ENCODE measurements around the gene SACM1L. TPM values are rescaled to one million over a fixed set of nuclear protein-coding genes. Genes with fewer than 3 reads are reported as not detected.

Gene SACM1L
- total and polyA plus RNA-seq, 11 donors, result 12.6 to 35.3 (median 22.3) TPM

DNA sequence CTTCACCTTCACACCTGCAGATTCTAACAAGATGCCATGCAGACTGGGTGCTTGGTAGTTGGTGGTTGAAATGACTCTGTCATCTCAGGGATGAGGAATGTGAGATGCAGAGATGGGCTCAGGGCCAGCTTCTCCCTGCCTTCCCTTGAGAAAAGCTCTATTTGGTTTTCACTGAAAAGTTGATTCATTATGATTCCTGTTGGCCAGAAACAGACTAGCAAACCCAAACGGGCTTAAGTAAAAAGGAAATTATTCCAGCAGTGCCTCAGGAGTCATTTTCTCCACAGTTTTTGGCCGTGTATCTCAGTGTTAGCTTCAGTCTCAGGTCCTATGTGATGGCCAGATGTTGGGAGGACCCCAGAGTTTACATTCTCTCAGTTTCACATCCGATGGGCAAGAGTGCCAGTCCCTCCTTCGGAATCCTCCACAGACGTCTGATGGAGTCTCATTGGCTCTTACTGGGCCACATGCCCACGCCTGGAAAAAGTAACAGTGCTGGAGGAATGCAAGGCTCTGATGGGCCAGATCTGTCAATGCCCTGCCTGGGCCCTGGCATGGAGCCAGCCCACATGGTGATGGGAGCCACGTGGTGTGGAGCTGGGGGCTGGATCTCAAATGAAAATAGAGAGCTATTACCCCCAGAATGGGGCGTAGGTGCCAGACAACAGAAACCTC lies 22.3 kb upstream of the SACM1L start:
- Histone ChIP-seq H3K27ac (peak overlapping the region in 10 of 12 donors; percentile 15 to 74 (median 41)), H3K4me1 (peaks cover 0 to 75% (median 52%) of the 10 kb centered on the region in 12 donors), H3K36me3 (peaks cover 0 to 49% (median 23%) of the 10 kb centered on the region in 9 donors), H3K9me3 (no peaks in the 10 kb centered on the region), H3K4me3 (no peak overlapping the region), H3K27me3 (no peaks in the 10 kb centered on the region)
- intact Hi-C loops (cut with DNase I), result loop anchor here in 3 of 10 donors (10.0 kb wide), 2 partner anchors 622 to 632 kb away; no protein-coding TSS in a partner anchor
- DNase-seq (peak; percentile 68 to 87 (median 76)), ATAC-seq (peak; percentile 25 to 67 (median 56))
- TF ChIP-seq CTCF (IDR thresholded peaks at IDR 0.05) (no peak), POLR2A (IDR thresholded peaks at IDR 0.05) (no peak)
- 24 to 40% (median 30%) methylated on average over 6 to 8 of the region's 8 CpGs for WGBS, 4 donors

DNA sequence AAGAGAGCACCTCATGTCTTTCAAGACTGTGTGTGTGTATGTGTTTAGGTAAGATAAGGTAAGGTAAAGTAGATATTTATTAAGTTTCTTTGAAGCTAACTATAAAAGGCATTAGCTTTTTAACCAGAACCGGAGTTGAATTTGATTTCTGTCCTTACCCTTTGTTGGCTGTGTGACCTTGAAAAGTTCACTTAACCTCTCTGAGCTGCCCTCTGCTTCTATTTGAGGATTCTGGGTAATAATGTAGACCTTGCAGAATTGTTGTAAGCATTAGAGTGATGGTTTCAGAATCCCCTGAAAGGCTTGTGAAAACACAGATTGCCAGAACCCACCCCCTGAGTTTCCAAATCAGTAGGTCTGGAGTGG lies 21.6 kb upstream of the SACM1L start:
- intact Hi-C loops (cut with DNase I), result loop anchor here in 3 of 10 donors (10.0 kb wide), 2 partner anchors 623 to 633 kb away; no protein-coding TSS in a partner anchor
- Histone ChIP-seq H3K4me3 (no peak overlapping the region), H3K36me3 (peaks cover 0 to 55% (median 27%) of the 10 kb centered on the region in 9 donors), H3K9me3 (no peaks in the 10 kb centered on the region), H3K4me1 (peaks cover 0 to 78% (median 52%) of the 10 kb centered on the region in 12 donors), H3K27ac (peak overlapping the region in 11 of 12 donors; percentile 15 to 74 (median 38)), H3K27me3 (no peaks in the 10 kb centered on the region)
- no peak for TF ChIP-seq POLR2A (IDR thresholded peaks at IDR 0.05)
- no peak for TF ChIP-seq CTCF (IDR thresholded peaks at IDR 0.05)
- no peak for DNase-seq
- peak in 1 of 4 donors; percentile 3 for ATAC-seq
- WGBS, 4 donors, result 78 to 95% (median 92%) methylated on average over 1 of the region's 1 CpG

DNA sequence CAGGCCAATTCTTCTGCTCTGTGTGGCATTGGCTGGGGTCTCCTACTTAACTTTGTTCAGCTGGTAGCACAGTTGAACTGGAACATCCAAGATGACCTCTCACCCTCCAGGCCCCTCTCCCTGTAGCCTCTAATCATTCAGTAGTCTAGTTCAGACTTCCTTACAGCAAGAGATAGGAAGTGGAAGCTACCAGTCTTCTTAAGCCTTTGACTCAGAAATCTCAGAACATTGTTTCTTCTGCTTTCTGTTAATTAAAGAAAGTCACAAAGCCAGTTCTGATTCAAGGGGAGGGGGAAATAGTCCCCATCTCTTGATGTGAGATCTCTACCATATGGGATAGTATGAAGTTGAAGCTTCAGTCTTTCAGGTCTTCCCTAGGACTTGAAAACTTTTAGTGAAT lies 18.8 kb upstream of the SACM1L start:
- H3K27ac ChIP-seq, result peak overlapping the region in 10 of 12 donors; percentile 5 to 71 (median 16)
- DNase-seq (no peak), ATAC-seq (no peak)
- no peaks in the 10 kb centered on the region for H3K27me3 ChIP-seq
- no peaks in the 10 kb centered on the region for H3K9me3 ChIP-seq
- H3K36me3 ChIP-seq, result peaks cover 3 to 84% (median 56%) of the 10 kb centered on the region in 9 donors
- peaks cover 0 to 60% (median 38%) of the 10 kb centered on the region in 12 donors for H3K4me1 ChIP-seq
- no peak overlapping the region for H3K4me3 ChIP-seq
- intact Hi-C loops (cut with DNase I), result loop anchor here in 1 of 10 donors (10.0 kb wide), 1 partner anchor 636 kb away; no protein-coding TSS in a partner anchor
- TF ChIP-seq CTCF (IDR thresholded peaks at IDR 0.05), result no peak
- TF ChIP-seq POLR2A (IDR thresholded peaks at IDR 0.05), result no peak

DNA sequence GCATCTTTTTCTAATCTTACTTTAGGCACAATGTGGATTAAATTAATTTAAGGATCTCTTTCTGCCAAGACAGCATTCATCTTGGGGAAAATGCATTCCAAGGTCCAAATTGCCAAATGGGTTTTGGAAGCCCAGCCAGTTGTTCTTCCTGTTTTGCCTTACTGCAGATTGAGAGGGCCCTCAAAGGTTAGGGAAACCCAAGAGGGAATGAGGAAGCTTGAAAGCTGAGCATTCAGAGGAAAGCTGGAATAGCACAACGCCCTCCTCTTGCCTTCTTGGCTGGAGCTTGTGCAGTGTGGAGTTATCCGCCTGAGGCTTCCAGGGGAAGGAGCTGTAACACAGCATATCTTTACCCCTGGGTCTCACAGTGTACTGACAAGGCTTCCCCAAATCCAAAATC lies 18.2 kb upstream of the SACM1L start:
- Histone ChIP-seq H3K27ac (peak overlapping the region in 8 of 12 donors; percentile 5 to 71 (median 22)), H3K4me1 (peaks cover 0 to 59% (median 38%) of the 10 kb centered on the region in 12 donors), H3K4me3 (no peak overlapping the region), H3K27me3 (no peaks in the 10 kb centered on the region), H3K36me3 (peaks cover 3 to 83% (median 56%) of the 10 kb centered on the region in 9 donors), H3K9me3 (no peaks in the 10 kb centered on the region)
- TF ChIP-seq CTCF (IDR thresholded peaks at IDR 0.05) (peak in 2 of 12 donors; percentile 18 to 27), POLR2A (IDR thresholded peaks at IDR 0.05) (no peak)
- intact Hi-C loops (cut with DNase I), result loop anchor here in 1 of 10 donors (10.0 kb wide), 1 partner anchor 636 kb away; no protein-coding TSS in a partner anchor
- ATAC-seq (peak; percentile 30 to 59 (median 44)), DNase-seq (peak in 1 of 5 donors; percentile 42)
- WGBS, 4 donors, result 26 to 60% (median 37%) methylated on average over 2 of the region's 2 CpGs

All from heart left ventricle (tissue), 16 donors.